Caco-2 (cell line): ENCODE measurements around the gene SLC4A1. TPM values are rescaled to one million over a fixed set of nuclear protein-coding genes. Genes with fewer than 3 reads are reported as not detected.

Source experiments
- BruUV-seq: library from RNA; stranded (reverse); fragments of 400-500 nt; replicated peaks from 2 replicates; lab custom pipeline; 2021; lab: Mats Ljungman, UMichigan
- CTCF ChIA-PET: fragments of 300-600 bp; sonication (Branson Sonifier 250); formaldehyde crosslinking; loops from one replicate; lab custom pipeline; 2022; ENCODE audit warnings: antibody characterized with exemption; lab: Charles Lee
- POLR2A ChIA-PET: fragments of 300-600 bp; sonication (Branson Sonifier 250); formaldehyde crosslinking; loops from one replicate; lab custom pipeline; 2022; ENCODE audit warnings: antibody characterized with exemption; lab: Charles Lee
- DNase-seq, 2 experiments: peaks; one replicate each; pipeline versions ENCODE4 v3.0.0 to v3.0.0-alpha.2; 2020 to 2022
- H3K27me3 ChIP-seq: replicated peaks from 2 replicates; pipeline ENCODE4 v1.6.0; 2011; ENCODE audit warnings: low read length; ENCODE audit not compliant: control insufficient read depth, insufficient read depth
- H3K36me3 ChIP-seq: 2 replicates; pipeline ENCODE4 v1.5.1; 2011; ENCODE audit warnings: low read length; ENCODE audit not compliant: control insufficient read depth, insufficient read depth
- H3K4me1 ChIP-seq: fragments of 250-450 bp; sonication (Bioruptor Pico); 2 replicates; pipeline ENCODE4 v1.5.1; 2020; ENCODE audit warnings: mild to moderate bottlenecking
- H3K4me3 ChIP-seq: 2 replicates; pipeline ENCODE4 v1.5.1; 2011; ENCODE audit warnings: low read depth, mild to moderate bottlenecking, control low read depth, low read length
- H3K9me3 ChIP-seq: fragments of 250-450 bp; sonication (Bioruptor Pico); 2 replicates; pipeline ENCODE4 v1.5.1; 2020; ENCODE audit warnings: mild to moderate bottlenecking, moderate library complexity
- H3K27ac Mint-ChIP-seq: one replicate; pipeline ENCODE4 v1.8.0; 2022; ENCODE audit warnings: mixed read lengths; ENCODE audit not compliant: unreplicated experiment
- H3K27me3 Mint-ChIP-seq: one replicate; pipeline ENCODE4 v1.8.0; 2022; ENCODE audit warnings: mixed read lengths; ENCODE audit not compliant: insufficient read depth, unreplicated experiment
- H3K36me3 Mint-ChIP-seq: one replicate; pipeline ENCODE4 v1.8.0; 2022; ENCODE audit warnings: mild to moderate bottlenecking, mixed read lengths; ENCODE audit not compliant: insufficient read depth, unreplicated experiment
- H3K4me1 Mint-ChIP-seq: one replicate; pipeline ENCODE4 v1.8.0; 2022; ENCODE audit warnings: low read depth, mixed read lengths; ENCODE audit not compliant: unreplicated experiment
- H3K4me3 Mint-ChIP-seq: one replicate; pipeline ENCODE4 v1.8.0; 2022; ENCODE audit warnings: mild to moderate bottlenecking, moderate library complexity, mixed read lengths; ENCODE audit not compliant: unreplicated experiment
- H3K9me3 Mint-ChIP-seq: one replicate; pipeline ENCODE4 v1.8.0; 2022; ENCODE audit warnings: mixed read lengths; ENCODE audit not compliant: unreplicated experiment
- CTCF ChIP-seq, 2 experiments: fragments of 200-600 bp in 1 of 2; IDR thresholded peaks; 1 replicate in 1 of 2; 2 replicates in 1 of 2; pipeline versions ENCODE4 v1.5.1 to v1.8.0; 2011 to 2022; ENCODE audit warnings: antibody characterized with exemption in 1 of 2, control low read depth in 1 of 2, inconsistent platforms in 1 of 2, low read depth in 1 of 2, low read length in 1 of 2, mild to moderate bottlenecking in 1 of 2, moderate library complexity in 1 of 2; ENCODE audit not compliant: insufficient read depth in 1 of 2, severe bottlenecking in 1 of 2, unreplicated experiment in 1 of 2
- intact Hi-C: fragments of 100-400 bp; cut with micrococcal nuclease; formaldehyde crosslinking; loops from one replicate; pipeline ENCODE4 v1.10.0; 2022; ENCODE audit not compliant: unreplicated experiment
- total RNA-seq: library from RNA; stranded (reverse); gene quantifications from 2 replicates; pipeline ENCODE4 v1.2.3, GENCODE V29; 2022

SLC4A1 gene
- total RNA-seq, 1 experiment from 2014 or later = not detected

DNA sequence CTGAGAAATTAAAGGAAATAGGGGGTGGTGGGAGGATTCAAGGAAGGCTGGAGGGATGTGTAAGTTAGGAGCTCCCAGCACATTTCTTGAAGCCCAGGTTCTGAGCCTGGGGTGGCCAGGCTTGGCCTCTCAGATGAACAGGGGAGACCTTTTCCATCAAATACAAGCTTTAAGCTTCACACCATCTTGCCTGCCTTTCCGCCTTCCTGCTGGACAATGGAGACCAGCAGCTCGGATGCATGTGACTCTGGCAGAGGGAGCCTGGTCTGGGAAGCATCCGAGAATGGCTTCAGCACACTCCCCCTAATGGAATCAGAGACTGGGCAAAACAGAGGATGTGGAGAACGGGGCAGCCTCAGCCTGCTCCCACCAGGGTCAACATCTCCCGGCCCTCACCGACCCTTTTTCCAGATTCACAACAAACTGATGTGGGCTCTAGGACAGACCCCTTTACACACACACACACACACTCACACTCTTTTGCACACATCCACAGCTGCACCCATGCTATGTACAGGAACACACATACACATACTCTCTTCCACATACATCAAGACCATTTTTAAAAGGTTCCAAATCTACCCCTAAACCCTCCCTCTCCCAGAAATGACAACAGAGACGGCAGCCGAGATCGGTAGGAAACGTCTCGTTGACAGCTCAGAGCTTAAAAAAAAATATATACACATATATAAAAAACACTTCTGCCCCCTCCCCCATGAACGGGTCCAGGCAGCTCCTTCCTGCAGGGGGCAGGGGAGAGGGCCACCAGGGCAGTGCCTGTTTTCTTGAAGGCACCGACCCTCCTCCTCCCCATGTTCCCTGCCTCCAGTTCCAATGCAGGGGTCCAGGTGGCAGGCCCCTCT, 61.7 kb downstream of the SLC4A1 start:
- no peak overlapping the region for H3K4me3 Mint-ChIP-seq

DNA sequence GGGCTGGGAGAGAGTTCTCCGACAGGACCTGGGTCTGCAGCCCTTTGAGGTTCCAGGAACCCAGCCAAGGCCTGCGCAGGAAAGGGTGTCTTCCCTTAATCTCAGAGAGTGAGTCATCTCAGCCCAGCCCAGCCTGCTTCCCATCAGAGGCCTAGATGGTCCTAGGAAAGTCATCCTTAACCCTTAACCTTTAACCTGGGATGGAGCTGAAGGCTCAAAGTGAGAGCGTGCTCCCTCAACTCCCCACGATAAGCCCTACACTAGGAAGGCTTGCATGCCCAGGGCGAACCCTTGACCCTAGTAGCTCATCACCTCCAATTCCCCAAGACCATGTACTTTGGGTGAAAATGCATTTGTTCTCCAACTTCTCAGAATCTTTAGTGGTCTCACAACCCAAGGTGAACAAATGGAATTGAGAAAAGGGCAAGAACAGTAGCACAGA, 63.5 kb downstream of the SLC4A1 start:
- H3K27me3 ChIP-seq = no peaks in the 10 kb centered on the region
- H3K4me1 ChIP-seq = peaks cover 4% of the 10 kb centered on the region; the same call in 1 of the 2 replicates
- H3K36me3 Mint-ChIP-seq = peaks cover 39% of the 10 kb centered on the region
- ChIA-PET CTCF (interaction anchor here (1.1 to 1.3 kb wide), 2 partner anchors 14 to 17 kb away, joined by 4 to 6 read pairs; no protein-coding TSS in a partner anchor), POLR2A (no interaction called here)
- peaks cover 2% of the 10 kb centered on the region for H3K36me3 ChIP-seq
- peaks cover 19% of the 10 kb centered on the region for H3K4me1 Mint-ChIP-seq
- no TSS peak for BruUV-seq
- no peaks in the 10 kb centered on the region for H3K9me3 Mint-ChIP-seq
- H3K4me3 Mint-ChIP-seq = no peak overlapping the region
- no peak overlapping the region for H3K4me3 ChIP-seq
- H3K27me3 Mint-ChIP-seq = no peaks in the 10 kb centered on the region
- TF ChIP-seq CTCF (IDR thresholded peaks at IDR 0.05; ENCODE audit: insufficient read depth in 1 of 2, low read depth in 1 of 2, low read length in 1 of 2, severe bottlenecking in 1 of 2, unreplicated experiment in 1 of 2) = no peak
- H3K27ac Mint-ChIP-seq = no peak overlapping the region
- intact Hi-C loops = no loop called here
- H3K9me3 ChIP-seq = no peaks in the 10 kb centered on the region
- DNase-seq = no peak

More for the DNA sequence above, 61.7 kb downstream of the SLC4A1 start:
- Mint-ChIP-seq H3K27me3 (no peaks in the 10 kb centered on the region), H3K4me1 (peaks cover 16% of the 10 kb centered on the region), H3K9me3 (no peaks in the 10 kb centered on the region), H3K36me3 (peaks cover 41% of the 10 kb centered on the region), H3K27ac (no peak overlapping the region)
- peak in 1 of 2 experiments; percentile 40 for TF ChIP-seq CTCF (IDR thresholded peaks at IDR 0.05; ENCODE audit: insufficient read depth in 1 of 2, low read depth in 1 of 2, low read length in 1 of 2, severe bottlenecking in 1 of 2, unreplicated experiment in 1 of 2)
- DNase-seq = peak in 1 of 2 experiments; percentile 52
- H3K4me1 ChIP-seq = peaks cover 2% of the 10 kb centered on the region; the same call in 1 of the 2 replicates
- H3K27me3 ChIP-seq = no peaks in the 10 kb centered on the region
- ChIA-PET POLR2A (interaction anchor here (0.6 kb wide), 1 partner anchor 868 kb away, joined by 7 read pairs; no protein-coding TSS in a partner anchor), CTCF (interaction anchor here (0.6 to 1.2 kb wide), 5 partner anchors 12 to 139 kb away, joined by 3 to 9 read pairs (median 5); partner anchors contain the start of genes GRN and TMUB2)
- intact Hi-C loops = no loop called here
- H3K9me3 ChIP-seq = no peaks in the 10 kb centered on the region
- H3K4me3 ChIP-seq = no peak overlapping the region
- BruUV-seq = no TSS peak
- peaks cover 2% of the 10 kb centered on the region for H3K36me3 ChIP-seq

DNA sequence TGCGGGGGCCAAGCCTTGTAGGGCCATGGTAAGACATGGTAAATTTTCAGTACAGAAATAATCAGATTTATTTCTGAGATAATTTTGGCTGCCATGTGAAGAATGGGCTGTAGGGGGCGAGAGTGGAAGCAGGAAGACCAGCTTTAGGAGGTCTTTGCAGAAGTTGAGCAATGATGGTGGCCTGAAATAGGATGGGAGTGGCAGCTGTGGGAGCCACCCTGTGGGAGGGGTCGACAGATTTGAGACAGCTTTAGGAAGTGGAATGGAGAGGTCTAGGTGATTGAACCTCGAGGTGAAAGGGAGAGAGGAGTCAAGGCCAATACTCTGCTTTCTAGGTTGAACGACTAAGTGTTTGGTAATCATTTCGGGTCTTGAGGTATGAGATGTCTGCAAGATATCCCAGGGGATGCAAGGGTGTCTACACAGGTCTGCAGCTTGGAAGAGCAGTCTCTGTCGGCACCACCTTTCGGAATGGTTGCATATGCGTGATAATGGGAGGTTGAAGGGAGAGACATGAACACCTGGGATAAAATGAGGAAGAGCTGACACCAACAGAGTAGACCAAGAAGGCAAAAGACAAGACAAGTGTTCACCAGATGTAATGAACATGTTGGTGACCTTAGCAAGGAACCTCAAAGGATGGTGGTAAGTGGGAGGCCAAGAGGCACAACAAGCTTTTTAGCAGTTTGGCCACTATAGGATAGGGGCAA, 64.0 kb downstream of the SLC4A1 start:
- CTCF ChIA-PET = interaction anchor here (0.6 to 1.4 kb wide), 5 partner anchors 14 to 333 kb away, joined by 4 to 11 read pairs (median 5); partner anchors contain the start of gene HDAC5
- TF ChIP-seq CTCF (IDR thresholded peaks at IDR 0.05; ENCODE audit: insufficient read depth in 1 of 2, low read depth in 1 of 2, low read length in 1 of 2, severe bottlenecking in 1 of 2, unreplicated experiment in 1 of 2) = peak; percentile 50 to 60
- no TSS peak for BruUV-seq
- peak; percentile 60 to 62 for DNase-seq
- peak overlapping the region; percentile 8 for H3K27ac Mint-ChIP-seq
- Histone ChIP-seq H3K4me1 (peaks cover 4% of the 10 kb centered on the region; the same call in 1 of the 2 replicates), H3K9me3 (no peaks in the 10 kb centered on the region), H3K27me3 (no peaks in the 10 kb centered on the region), H3K36me3 (peaks cover 2% of the 10 kb centered on the region), H3K4me3 (no peak overlapping the region)
- intact Hi-C loops = no loop called here
- H3K4me3 Mint-ChIP-seq = no peak overlapping the region
- H3K36me3 Mint-ChIP-seq = peaks cover 33% of the 10 kb centered on the region
- H3K27me3 Mint-ChIP-seq = no peaks in the 10 kb centered on the region
- POLR2A ChIA-PET = no interaction called here
- no peaks in the 10 kb centered on the region for H3K9me3 Mint-ChIP-seq
- peaks cover 19% of the 10 kb centered on the region for H3K4me1 Mint-ChIP-seq
